GM23338 (cell line): Measurements from ENCODE around the gene FZD2. TPM values are rescaled to one million over a fixed set of nuclear protein-coding genes. Genes with fewer than 3 reads are reported as not detected.
"Not testable (repeated sequence)": the region's sequence is repeated elsewhere in the genome, so short reads cannot be mapped to it uniquely, and the experiment has no call there.

Experiments used
- ATAC-seq: fragments of 200-7000 bp; cut with Tn5 transposase; 3 replicates; pipeline ENCODE4 v1.9.1; 2020
- DNase-seq: peaks from one replicate; pipeline ENCODE4 v3.0.0-alpha.2; 2015; ENCODE audit warnings: low spot score
- H2AFZ ChIP-seq: fragments of 200-600 bp; sonication (generic); 2 replicates; pipeline ENCODE4 v1.8.0; 2016; ENCODE audit warnings: antibody characterized with exemption, mild to moderate bottlenecking, moderate library complexity
- H3F3A ChIP-seq: fragments of 200-600 bp; sonication (generic); replicated peaks from 2 replicates; pipeline ENCODE4 v1.8.0; 2017; ENCODE audit warnings: antibody characterized with exemption, mixed run types, low read depth
- H3K27ac ChIP-seq: fragments of 200-600 bp; sonication (generic); 2 replicates; pipeline ENCODE4 v1.6.1; 2016; ENCODE audit warnings: low read depth
- H3K27me3 ChIP-seq: fragments of 200-600 bp; sonication (generic); 2 replicates; pipeline ENCODE4 v1.8.0; 2016; ENCODE audit warnings: mild to moderate bottlenecking, mixed run types, moderate library complexity; ENCODE audit not compliant: insufficient read depth
- H3K36me3 ChIP-seq: fragments of 200-600 bp; sonication (generic); 2 replicates; pipeline ENCODE4 v1.8.0; 2016; ENCODE audit warnings: mild to moderate bottlenecking; ENCODE audit not compliant: insufficient read depth
- H3K4me1 ChIP-seq: fragments of 200-600 bp; sonication (generic); 2 replicates; pipeline ENCODE4 v1.8.0; 2016; ENCODE audit warnings: mild to moderate bottlenecking, moderate library complexity; ENCODE audit not compliant: insufficient read depth
- H3K4me2 ChIP-seq: fragments of 200-600 bp; sonication (generic); 2 replicates; pipeline ENCODE4 v1.7.1; 2017; ENCODE audit warnings: mixed run types
- H3K4me3 ChIP-seq: fragments of 200-600 bp; sonication (generic); 2 replicates; pipeline ENCODE4 v1.6.1; 2016; ENCODE audit warnings: mixed run types
- H3K79me2 ChIP-seq: fragments of 200-600 bp; sonication (generic); replicated peaks from 2 replicates; pipeline ENCODE4 v1.8.0; 2017; ENCODE audit warnings: mild to moderate bottlenecking; ENCODE audit not compliant: insufficient read depth
- H3K9me2 ChIP-seq: fragments of 200-600 bp; sonication (generic); 2 replicates; pipeline ENCODE4 v1.8.0; 2017; ENCODE audit not compliant: insufficient read depth
- H4K20me1 ChIP-seq: fragments of 200-600 bp; sonication (generic); replicated peaks from 2 replicates; pipeline ENCODE4 v1.8.0; 2017; ENCODE audit warnings: mild to moderate bottlenecking; ENCODE audit not compliant: insufficient read depth
- H3K27ac Mint-ChIP-seq: 2 replicates; pipeline ENCODE4 v1.8.0; 2020; ENCODE audit warnings: inconsistent platforms, mild to moderate bottlenecking, moderate library complexity, mixed read lengths
- H3K27me3 Mint-ChIP-seq: 3 replicates; pipeline ENCODE4 v1.8.0; 2022; ENCODE audit warnings: low read depth, mild to moderate bottlenecking, moderate library complexity, mixed read lengths, inconsistent platforms; ENCODE audit not compliant: insufficient read depth, poor library complexity
- H3K36me3 Mint-ChIP-seq: 3 replicates; pipeline ENCODE4 v1.8.0; 2021; ENCODE audit warnings: low read depth, mild to moderate bottlenecking, inconsistent platforms, moderate library complexity, mixed read lengths
- H3K4me1 Mint-ChIP-seq: 3 replicates; pipeline ENCODE4 v1.8.0; 2020; ENCODE audit warnings: mild to moderate bottlenecking, inconsistent platforms, mixed read lengths
- H3K4me3 Mint-ChIP-seq: 3 replicates; pipeline ENCODE4 v1.8.0; 2021; ENCODE audit warnings: moderate library complexity, mild to moderate bottlenecking, inconsistent platforms, mixed read lengths
- H3K9me3 Mint-ChIP-seq: 3 replicates; pipeline ENCODE4 v1.8.0; 2020; ENCODE audit warnings: moderate library complexity, mild to moderate bottlenecking, inconsistent platforms, mixed read lengths
- CREB1 ChIP-seq: fragments of 250-450 bp; sonication (Bioruptor Pico); IDR thresholded peaks from 2 replicates; pipeline ENCODE4 v1.5.0; 2020; ENCODE audit warnings: low read depth, mild to moderate bottlenecking, moderate library complexity
- ZNF114 ChIP-seq: fragments of 250-450 bp; sonication (Bioruptor Pico); IDR thresholded peaks from 2 replicates; pipeline ENCODE4 v1.5.0; 2020; ENCODE audit warnings: mild to moderate bottlenecking, moderate library complexity
- ZNF331 ChIP-seq: fragments of 250-450 bp; sonication (Bioruptor Pico); IDR thresholded peaks from 2 replicates; pipeline ENCODE4 v1.5.0; 2020; ENCODE audit warnings: low read depth, mild to moderate bottlenecking, moderate library complexity
- polyA plus RNA-seq: library from polyadenylated mRNA; unstranded; fragments of >200 nt; fragmentation: Nextera tagmentation; extraction: Ambion mirVana; gene quantifications from 2 replicates; pipeline ENCODE4 v1.2.1, GENCODE V29; 2016
- total RNA-seq: library from RNA; depleted of rRNA; stranded (reverse); fragments of >200 nt; shearing (Covaris generic); gene quantifications from 2 replicates; pipeline ENCODE4 v1.2.3, GENCODE V29; 2014
- TF ChIP-seq, protein P1 (sequence below), 2 experiments: fragments of 200-600 bp in 1 of 2; sonication (generic) in 1 of 2; conservative IDR thresholded peaks; 2 replicates each; pipeline versions ENCODE4 v1.5.1 to v1.6.1; 2016 to 2017; ENCODE audit warnings: antibody characterized with exemption in 2 of 2, low read depth in 2 of 2, mild to moderate bottlenecking in 2 of 2, moderate library complexity in 1 of 2

The FZD2 gene
- total and polyA plus RNA-seq, 2 experiments from 2014 or later = 6.2 to 7.6 TPM

DNA sequence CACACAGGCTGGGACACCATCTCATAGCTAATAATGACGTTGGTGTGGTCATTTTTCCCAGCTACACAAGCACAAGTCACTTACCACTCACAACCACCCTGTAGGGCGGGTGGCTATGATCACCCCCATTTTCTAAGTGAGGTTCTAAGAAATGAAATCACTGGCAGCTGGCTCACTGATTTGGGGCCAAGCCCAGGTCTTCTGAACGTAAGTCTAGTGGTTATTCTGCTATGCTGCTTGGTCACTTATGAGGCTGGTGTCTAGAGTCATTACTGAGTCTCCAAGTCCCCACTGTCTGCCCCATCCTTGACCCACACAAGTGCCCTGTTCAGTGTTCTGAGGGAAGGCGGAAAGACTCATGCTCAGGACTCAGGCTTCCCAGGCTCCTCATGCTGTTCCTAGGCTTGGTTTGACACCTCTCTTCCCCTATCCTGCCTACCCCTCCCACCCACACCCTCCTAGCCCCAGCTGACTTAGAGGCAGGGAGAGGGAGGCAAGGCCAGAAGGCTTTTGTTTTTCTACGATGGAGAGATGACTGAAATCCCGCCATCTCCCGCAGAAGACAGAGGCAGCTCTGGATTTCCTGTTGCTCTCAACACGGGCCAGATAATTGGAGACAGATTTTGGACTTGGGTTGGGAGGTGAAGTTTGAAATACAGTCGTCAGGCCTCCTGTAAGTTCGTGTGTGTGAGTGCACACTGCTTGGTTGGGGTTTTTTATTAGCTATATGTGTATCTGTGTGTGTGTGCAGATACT, 32.2 kb downstream of the FZD2 start (continued):
- no peak for TF ChIP-seq ZNF331 (CRISPR knock-in tag)
- TF ChIP-seq, protein P1, sequence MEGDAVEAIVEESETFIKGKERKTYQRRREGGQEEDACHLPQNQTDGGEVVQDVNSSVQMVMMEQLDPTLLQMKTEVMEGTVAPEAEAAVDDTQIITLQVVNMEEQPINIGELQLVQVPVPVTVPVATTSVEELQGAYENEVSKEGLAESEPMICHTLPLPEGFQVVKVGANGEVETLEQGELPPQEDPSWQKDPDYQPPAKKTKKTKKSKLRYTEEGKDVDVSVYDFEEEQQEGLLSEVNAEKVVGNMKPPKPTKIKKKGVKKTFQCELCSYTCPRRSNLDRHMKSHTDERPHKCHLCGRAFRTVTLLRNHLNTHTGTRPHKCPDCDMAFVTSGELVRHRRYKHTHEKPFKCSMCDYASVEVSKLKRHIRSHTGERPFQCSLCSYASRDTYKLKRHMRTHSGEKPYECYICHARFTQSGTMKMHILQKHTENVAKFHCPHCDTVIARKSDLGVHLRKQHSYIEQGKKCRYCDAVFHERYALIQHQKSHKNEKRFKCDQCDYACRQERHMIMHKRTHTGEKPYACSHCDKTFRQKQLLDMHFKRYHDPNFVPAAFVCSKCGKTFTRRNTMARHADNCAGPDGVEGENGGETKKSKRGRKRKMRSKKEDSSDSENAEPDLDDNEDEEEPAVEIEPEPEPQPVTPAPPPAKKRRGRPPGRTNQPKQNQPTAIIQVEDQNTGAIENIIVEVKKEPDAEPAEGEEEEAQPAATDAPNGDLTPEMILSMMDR (conservative IDR thresholded peaks at IDR 0.05; ENCODE audit: low read depth in 2 of 2) = no peak

DNA sequence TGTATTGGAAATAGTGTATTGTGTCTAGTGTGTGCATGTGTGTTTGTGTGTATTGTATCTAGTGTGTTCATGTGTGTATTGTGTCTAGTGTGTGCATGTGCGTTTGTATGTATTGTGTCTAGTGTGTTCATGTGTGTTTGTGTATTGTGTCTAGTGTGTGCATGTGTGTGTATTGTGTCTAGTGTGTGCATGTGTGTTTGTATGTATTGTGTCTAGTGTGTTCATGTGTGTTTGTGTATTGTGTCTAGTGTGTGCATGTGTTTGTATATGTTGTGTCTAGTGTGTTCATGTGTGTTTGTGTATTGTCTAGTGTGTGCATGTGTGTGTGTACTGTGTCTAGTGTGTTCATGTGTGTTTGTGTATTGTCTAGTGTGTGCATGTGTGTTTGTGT, 32.8 kb downstream of the FZD2 start:
- not testable (repeated sequence) for H3K27me3 ChIP-seq, H3K27me3 Mint-ChIP-seq, H3K36me3 ChIP-seq, H3K4me1 ChIP-seq, H3K79me2 ChIP-seq, H3K4me2 ChIP-seq, H3K27ac Mint-ChIP-seq, H3K4me3 Mint-ChIP-seq, H3K36me3 Mint-ChIP-seq, H4K20me1 ChIP-seq, H3K9me3 Mint-ChIP-seq, H2AFZ ChIP-seq, DNase-seq, H3K9me2 ChIP-seq, ATAC-seq, H3K27ac ChIP-seq, H3F3A ChIP-seq, H3K4me1 Mint-ChIP-seq, H3K4me3 ChIP-seq

DNA sequence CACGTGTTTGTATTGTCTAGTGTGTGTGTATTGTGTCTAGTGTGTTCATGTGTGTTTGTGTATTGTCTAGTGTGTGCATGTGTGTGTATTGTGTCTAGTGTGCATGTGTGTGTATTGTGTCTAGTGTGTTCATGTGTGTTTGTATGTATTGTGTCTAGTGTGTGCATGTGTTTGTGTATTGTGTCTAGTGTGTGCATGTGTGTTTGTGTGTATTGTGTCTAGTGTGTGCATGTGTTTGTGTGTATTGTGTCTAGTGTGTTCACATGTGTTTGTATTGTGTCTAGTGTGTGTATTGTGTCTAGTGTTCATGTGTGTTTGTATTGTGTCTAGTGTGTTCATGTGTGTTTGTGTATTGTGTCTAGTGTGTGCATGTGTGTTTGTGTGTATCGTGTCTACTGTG, 33.5 kb downstream of the FZD2 start:
- DNase-seq, H3K9me3 Mint-ChIP-seq, H3K36me3 Mint-ChIP-seq, H3F3A ChIP-seq, H2AFZ ChIP-seq, H3K27me3 ChIP-seq, H3K4me3 ChIP-seq, H4K20me1 ChIP-seq, H3K4me1 Mint-ChIP-seq, H3K4me1 ChIP-seq, H3K27ac ChIP-seq, H3K4me2 ChIP-seq, H3K27ac Mint-ChIP-seq, H3K27me3 Mint-ChIP-seq, H3K36me3 ChIP-seq, H3K79me2 ChIP-seq, H3K9me2 ChIP-seq, H3K4me3 Mint-ChIP-seq, ATAC-seq: not testable (repeated sequence)

- no peak for TF ChIP-seq ZNF114 (CRISPR knock-in tag)
- TF ChIP-seq CREB1 (CRISPR knock-in tag) = no peak
- TF ChIP-seq, protein P1 (conservative IDR thresholded peaks at IDR 0.05; ENCODE audit: low read depth in 2 of 2) = no peak
- Mint-ChIP-seq H3K27me3 (peaks cover 5% of the 10 kb centered on the region), H3K27ac (no peak overlapping the region), H3K4me1 (peaks cover 3% of the 10 kb centered on the region; the same call in 1 of the 3 replicates), H3K4me3 (no peak overlapping the region), H3K36me3 (no peaks in the 10 kb centered on the region), H3K9me3 (no peaks in the 10 kb centered on the region)
- H3K27ac ChIP-seq = no peak overlapping the region
- DNase-seq (no peak), ATAC-seq (no peak)
- H3K4me3 ChIP-seq = no peak overlapping the region
- no peaks in the 10 kb centered on the region for H3K36me3 ChIP-seq
- no peak overlapping the region for H3K4me2 ChIP-seq
- H3K4me1 ChIP-seq = no peaks in the 10 kb centered on the region
- no peaks in the 10 kb centered on the region for H3K9me2 ChIP-seq
- no peaks in the 10 kb centered on the region for H3K27me3 ChIP-seq
- no peak overlapping the region; the same call in 1 of the 2 replicates for H2AFZ ChIP-seq
- H3F3A ChIP-seq = peaks cover 8% of the 10 kb centered on the region
- no peaks in the 10 kb centered on the region for H3K79me2 ChIP-seq
- no peaks in the 10 kb centered on the region for H4K20me1 ChIP-seq
Observed at GRCh38 chr17:44591206-44591605, 33.9 kb downstream of the FZD2 start.
